GM19324 (cell line): ENCODE results near the gene ATF3.
"Not testable (repeated sequence)": the region's sequence is repeated elsewhere in the genome, so short reads cannot be mapped to it uniquely, and the experiment has no call there.

ENCODE experiments used
- ATAC-seq: cut with Tn5 transposase; IDR thresholded peaks from one replicate; pipeline ENCODE4 v1.9.1; 2021; ENCODE audit warnings: mild to moderate bottlenecking, moderate library complexity; ENCODE audit not compliant: unreplicated experiment, low FRiP score

Gene ATF3

DNA sequence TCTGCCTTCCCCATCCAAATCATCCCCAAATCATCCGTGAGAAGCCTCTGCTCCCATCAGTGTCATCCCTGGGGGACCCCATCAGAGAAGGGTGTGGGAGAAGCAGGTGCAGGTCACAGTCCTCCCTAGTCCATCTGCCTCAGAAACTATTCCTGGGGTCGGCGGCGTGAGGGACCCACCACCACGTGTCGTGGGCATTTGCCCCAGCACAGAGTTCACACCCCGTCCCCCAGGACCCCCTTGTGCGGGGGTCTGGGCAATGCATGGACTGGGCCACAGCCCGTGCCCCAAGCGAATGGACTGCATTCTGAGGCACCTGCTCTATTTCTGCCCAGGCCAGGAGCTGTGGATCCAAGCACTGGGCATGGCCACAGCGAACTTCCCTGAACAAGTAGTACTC is 38.4 kb downstream of the ATF3 start:
- ATAC-seq, result no peak

DNA sequence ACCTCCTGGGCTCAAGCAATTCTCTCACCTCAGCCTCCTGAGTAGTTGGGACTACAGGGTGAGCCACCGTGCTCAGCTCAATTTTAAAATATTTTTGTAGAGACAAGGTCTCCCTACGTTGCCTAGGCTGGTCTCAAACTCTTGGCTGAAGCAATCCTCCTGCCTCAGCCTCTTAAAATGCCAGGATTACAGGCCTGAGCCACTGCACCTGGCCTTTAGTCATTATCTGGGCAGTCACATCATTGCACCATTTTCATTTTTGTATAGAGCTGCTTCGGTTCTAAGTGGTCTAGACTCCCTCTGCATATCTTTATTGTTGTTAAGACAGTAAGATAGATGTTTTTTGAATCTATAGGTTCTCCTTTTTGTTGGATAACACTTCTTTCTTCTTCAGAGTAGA is 39.9 kb downstream of the ATF3 start:
- ATAC-seq, result no peak

DNA sequence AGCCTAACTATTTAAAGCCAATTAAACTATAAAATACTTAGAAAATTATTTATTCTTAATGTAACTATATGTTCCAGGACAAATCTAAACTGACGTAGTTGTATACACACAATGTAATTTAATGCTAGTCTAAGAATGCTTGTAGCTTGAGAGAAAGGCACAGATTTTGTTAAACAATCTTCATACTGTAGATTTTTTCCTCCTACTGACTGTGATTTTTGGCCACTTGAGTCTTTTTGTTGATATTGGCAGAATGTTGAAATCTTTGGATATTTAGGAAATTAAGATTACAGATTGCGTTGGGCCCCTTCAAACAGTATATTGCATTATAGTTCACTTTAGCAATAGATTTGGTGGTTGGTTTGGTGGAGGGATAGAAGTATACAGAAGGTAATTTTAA is 40.5 kb downstream of the ATF3 start:
- no peak for ATAC-seq

DNA sequence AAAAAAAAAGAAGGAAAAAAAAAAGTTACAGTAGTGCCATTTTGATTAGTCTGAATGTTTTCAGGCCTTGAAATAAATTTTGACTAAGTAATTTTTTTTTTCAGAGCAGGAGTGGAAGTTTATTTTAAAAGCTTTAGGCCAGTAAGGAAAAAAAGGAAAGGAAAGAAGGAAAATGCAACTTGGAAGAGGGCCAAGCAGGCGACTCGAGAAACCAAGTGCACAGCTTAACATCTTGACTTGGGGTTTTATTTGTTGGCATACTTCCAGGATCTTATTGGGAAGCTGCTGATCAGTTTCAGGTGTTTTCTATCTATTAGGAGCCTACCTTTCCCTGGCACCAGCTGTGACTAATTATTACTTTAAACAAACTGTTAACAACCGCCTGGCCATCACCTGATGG is 41.7 kb downstream of the ATF3 start:
- ATAC-seq, result no peak

DNA sequence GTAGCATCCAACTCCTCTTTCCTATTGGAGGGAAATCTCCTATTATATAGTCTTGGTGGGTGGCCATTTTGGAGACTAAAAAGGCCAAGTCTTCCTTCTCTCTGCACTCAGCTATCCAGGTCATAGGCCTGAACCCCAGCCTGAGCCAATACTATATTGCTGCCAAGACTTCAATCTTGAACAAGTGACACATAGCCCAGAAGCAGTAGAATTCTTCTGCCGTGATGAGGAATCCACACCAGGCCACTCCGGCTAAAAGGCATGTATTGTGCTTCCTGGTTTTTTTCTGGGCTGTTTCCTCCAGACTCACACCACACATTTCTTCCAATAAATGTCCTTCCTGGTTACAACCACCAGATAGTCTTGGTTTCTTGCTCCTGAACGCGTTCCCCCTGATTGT is 43.0 kb downstream of the ATF3 start:
- no peak for ATAC-seq

DNA sequence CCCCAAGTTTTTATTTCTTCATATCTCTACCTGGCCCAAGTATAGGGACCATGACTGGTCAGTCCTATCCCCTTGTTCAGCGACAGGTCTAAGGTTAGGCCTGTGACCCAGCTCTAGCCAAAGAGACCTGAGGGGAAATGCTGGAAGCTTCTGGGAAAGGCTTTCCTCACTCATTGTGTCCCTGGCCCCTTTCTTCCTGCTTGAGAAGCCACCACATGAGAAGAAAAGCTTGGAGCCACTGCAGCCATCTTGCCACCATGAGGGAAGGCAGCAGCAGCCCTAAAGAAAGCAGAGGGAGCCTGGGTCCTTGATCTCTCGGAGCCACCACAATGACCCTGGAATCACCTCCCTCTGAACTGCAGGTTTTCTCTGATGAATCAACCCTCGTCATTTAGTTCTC is 43.4 kb downstream of the ATF3 start:
- ATAC-seq, result no peak

DNA sequence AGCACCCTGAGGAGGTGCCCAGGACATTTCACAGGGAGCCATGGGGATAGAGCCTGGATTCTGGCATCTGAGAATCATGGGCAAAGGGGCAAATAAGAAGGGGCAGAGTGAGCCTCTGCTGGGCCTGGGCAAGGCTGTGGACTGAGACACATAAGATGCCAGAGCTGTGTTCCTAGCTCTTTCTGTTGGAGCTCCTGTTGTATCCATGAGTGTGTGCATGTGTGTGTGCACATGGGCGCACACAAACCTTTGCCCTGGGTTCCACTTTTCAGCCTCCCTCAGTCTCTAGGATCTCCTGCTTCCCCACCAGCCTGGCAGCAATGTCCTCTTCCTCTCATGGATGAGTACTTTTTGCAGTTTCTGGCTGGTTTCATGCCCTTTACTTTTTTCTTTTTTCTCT is 44.0 kb downstream of the ATF3 start:
- no peak for ATAC-seq

DNA sequence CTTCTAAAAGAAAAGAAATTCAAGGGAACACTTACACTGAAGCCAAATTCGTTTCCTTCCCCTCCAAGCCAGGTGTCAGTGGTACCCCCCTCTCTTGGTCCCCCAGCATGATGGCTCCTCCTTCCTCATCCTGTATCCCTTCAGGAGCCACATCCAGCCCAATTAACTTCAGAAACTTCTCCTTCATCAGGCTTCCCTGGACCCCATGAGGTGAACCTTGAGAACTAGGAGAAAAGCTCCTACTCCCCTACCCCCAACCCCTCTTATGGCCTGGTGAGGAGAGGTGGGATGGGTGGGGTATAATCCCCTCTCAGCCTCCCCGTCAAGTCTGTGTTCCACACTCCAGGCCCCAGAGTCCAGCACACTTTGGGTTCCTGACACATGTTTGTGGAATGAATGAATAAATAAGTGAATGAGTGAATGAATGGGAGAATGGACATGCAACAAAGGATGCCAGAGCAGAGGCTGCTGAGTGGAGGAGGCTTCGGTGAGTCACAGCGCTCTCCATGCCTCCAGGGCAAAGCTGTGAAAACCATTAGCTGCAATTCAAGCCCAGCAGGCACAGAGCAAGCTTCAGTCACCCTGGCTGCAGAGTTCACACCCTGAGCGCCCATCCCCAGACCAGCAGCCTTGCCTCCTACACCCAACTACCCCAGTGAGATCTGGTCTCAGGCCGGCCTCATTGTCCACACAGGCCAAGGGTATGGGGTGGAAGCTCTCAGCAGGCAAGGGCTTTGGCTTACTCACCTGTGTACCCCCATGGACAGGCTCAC is 47.3 kb downstream of the ATF3 start:
- ATAC-seq, result no peak

DNA sequence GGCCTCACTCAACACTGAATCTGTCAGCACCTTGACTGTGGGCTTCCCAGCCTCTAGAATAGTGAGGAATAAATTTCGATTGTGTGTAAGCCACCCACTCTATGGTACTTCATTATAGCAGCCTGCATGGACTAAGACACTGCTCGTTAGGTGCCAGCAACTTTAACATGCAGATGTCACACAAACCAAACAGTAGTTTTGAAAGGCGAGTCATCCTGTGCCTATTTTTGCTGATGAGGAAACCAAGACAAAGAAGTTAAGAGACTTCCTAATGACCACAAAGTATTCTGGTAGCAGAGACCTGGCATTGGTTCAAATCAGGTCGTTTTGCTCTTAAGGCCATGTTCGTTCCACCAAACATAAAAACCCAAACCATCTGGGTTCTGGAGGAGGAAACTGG is 48.2 kb downstream of the ATF3 start:
- no peak for ATAC-seq

DNA sequence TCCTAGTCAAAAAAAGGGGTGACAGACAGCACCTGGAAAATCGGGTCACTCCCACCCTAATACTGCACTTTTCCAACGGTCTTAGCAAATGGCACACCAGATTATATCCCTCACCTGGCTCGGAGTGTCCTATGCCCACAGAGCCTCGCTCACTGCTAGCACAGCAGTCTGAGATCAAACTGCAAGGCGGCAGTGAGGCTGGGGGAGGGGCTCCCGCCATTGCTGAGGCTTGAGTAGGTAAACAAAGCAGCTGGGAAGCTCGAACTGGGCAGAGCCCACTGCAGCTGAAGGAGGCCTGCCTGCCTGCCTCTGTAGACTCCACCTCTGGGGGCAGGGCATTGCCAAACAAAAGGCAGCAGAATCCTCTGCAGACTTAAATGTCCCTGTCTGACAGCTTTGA is 49.7 kb downstream of the ATF3 start:
- not testable (repeated sequence) for ATAC-seq

DNA sequence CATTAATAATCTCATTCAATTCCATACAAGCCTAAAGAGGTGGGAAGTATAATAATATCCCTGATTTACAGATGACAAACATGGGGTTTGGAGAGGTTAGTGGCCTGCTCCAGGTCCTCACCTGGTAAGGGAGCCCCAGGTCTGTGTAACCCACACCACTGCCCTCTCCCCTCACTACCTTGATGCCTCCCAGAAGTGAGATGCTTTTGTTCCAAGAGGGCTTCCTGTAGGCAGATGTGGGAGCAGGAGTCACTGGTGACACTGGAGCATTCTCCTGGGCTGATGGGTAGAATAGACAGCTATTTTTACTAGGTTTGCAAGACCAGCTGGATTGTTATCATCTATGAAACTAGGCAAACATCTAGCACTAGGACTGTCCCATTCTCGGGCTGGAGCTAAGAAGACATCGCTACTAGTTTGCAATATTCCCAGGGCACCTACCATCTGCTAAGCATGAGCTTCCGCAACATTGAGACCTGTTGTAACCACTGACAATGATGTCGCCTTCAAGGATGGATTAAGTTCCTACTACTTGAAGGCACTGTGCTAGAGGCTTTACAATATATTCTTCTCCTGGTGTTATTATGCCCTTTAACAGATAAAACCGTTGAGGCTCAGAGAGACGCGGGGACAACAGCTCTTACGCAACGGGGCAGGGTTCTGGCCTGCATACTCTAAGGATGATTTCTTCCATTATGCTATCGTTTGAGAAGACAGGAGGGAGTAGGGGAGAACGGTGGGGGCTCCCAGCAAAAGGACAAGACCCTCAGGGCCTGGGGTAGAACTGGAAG is 56.0 kb downstream of the ATF3 start:
- no peak for ATAC-seq

DNA sequence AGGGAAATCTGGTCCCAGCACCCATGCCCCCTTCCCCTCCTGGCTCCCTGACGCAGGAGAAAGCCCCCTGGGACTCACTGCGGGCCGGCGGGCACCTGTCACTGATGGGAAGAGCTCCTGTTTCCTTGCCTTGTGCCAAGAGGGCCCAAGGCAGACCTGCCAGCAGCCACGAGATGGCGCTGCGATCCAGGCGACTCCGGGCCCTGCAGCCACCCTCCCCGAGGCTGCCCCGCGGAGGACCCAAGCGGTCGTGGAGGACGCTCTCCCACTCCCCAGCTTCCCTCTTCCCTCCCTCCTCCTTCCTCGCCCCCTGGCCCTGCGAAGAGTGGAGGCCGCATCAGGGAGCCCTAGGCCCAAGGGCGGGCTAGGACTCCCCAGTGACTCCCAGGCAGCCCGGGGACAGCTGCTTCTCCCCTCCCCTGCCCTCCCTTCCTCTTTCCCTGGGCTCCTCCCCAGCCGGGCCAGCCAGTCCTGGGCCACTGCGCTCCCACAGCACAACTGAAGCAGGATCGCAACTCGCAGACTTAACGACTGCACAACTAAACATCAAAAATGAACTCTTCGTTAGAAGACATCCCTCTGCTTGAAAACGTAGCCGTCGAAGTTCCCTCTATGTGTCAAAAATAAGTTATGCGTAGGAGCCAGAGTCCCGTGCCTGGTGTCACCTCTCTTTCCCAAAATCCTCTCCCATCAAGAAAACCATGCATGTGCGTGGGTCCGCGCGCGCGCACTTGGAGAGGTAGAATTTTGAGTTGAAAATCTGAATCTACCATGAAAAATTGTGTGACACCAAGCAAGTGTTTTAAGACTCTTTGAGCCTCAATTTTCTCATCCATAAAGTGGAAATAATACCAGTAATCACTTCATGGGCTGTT is 56.9 kb downstream of the ATF3 start:
- ATAC-seq, result peak; percentile 85

DNA sequence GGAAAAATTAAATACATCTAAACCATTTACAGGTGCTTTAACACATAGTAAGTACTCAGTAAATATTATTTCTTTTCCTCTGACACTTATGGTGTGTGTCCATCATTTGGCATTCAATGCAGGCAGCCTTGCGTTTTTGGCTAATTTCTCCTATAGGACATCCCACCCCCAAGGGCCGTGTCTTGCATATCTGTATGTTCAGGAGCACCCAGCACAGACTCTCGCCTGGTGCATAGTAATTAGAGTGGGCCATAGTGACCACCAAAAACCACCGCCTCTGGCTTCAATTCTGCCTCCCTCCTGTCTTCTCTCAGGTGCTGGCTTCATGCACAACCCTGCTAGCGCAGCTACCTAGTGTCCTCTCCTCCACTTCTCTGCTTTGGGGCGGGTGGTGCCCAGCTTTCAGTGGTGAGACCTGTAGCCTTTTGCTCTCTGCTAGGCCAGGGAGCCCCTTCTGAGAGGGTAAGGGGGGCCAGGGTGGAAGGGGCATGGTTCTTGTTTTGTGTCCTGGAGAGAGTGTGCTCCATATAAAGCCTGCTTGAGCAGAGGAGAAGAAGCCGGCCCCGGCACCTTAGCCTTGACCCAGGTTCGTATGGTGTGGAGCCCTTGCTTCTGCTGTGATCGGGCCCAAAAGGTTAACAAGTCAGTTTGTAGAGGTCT is 57.7 kb downstream of the ATF3 start:
- ATAC-seq, result no peak

DNA sequence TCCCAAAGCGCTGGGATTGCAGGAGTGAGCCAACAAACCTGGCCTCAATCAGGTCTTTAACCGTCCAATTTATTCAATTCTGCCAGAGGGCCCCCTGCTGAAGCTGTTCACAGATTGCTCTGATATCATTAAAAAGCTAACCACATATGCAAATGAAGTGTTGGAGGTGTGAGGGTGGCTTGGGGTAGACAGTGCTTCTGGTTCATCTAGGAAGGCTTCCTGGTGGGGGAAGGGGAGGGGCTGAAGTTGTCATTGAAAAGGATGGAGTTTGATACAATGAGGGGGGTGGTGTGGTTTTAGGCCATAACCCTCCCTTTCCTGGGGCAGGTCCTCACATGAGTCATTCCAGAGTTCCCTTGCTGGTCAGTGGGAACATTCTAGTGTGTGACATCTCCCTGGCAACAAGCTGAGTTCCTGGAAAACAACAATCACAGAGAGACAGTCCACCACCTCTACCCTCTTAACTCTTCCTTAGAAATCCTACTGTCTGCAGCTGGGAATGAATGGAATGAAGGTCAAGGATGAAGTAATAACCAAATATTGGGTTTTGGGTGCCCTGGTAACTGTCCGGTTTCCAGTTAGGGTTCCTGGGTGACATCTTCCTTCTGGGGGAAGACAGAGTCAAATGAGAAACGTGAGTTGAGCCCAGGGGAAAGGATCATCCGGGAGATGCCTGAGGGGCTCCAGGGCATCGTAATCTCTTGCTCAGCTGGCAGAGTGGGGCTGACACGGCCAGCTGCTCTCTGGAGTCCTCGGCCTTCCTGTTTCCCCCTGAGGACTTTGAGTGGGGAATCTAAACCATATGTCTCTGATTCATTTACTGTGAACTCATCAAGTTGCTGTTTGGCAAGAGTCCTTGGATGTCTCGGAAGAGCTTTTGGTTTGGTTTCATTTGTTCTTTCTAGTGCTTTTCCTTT is 58.9 kb downstream of the ATF3 start:
- ATAC-seq, result no peak

DNA sequence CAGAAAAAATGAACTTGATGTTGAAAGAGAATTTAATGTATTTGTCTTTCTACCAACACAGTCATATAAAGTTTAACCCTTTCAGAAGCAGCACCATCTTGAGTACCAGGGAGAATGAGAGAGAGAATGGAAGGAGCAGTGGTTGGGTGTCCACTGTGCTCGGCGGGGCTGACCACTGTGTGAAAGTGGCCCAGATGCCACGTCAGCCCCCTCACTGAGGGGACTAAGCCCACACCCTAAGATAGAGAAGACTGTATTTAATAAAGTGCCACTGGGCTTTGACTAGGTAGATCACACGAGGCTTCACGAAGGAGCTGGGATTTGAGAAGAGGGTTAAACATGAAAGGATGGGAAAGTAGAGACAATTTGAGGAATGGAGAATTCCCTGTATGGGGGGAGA is 59.9 kb downstream of the ATF3 start:
- ATAC-seq, result no peak

DNA sequence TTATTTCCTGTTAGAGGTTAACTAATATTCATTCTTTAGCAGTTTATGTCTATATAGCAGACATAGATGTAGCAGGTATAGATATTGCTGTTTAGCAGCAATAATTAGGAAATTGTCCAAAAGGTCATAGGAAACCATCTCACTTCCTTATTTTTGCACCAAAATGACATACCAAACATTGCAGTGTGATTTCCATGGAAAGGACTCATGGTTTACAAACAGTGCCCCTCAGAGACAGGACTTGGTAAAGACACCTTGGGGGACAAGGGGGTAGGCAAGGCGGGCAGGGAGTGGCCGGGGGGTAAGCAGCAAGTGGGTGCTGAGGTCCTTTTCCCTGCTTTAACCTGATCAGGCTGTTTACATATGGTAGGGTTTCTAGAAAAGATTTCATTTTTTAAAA is 60.5 kb downstream of the ATF3 start:
- ATAC-seq, result no peak

DNA sequence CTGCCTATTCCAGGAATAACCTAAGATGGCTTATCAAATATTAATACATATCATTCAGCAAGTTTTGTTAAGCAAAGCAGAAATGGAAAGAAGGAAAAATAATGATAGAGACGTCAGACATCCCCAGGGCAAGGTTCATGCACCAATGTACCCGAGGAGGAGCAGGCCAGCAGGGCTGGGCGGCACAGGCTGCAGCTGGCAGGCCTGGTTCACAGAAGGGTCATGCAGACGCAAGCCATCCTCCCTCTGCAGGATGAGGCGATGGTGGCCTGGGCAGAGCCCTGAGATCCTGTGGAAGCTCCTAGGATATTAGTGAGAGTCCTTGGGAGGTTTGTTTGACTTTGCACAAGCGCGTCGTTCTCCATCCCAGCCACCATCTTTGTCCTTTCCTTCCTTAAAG is 61.0 kb downstream of the ATF3 start:
- ATAC-seq, result no peak

DNA sequence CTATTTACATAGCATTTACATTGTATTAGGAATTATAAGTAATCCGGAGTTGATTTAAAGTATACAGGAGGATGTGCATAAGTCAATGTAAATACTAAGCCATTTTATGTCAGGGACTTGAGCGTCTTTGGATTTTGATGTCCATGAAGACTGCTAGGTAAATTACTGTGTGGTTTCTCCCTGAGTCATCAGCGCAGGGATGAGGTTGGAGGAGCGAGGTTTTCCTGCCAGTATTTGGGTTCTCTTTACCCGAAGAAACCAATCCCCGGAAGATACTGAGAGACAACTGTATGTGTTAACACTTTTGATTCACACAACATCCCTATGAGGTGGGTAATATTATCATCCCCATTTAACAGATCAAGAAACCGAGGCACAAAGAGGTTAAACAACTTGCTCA is 61.7 kb downstream of the ATF3 start:
- ATAC-seq, result no peak
